ENCODE data around the gene TTPAL.

Gene TTPAL

DNA sequence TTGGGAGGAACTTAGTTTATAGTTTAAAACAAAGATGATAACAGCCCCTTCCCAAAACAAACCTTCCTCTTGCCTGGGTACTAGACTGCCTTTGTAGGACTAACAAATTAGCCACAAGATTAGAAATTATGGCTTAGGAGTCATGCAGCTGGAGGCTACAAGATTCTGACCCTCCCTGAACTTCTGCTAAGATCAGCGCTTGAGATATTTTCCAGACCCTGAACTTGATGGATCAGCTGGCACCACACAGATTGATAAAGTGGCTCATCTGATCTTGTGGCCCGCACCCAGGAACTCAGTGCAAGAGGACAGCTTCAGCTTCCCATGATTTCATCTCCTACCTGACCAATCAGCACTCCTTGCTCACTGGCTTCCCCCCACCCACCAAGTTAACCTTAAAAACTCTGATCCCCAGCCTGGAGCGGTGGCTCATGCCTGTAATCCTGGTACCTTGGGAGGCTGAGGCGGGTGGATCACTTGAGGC, 52.1 kb downstream of the TTPAL start:
- ChIA-PET POLR2A (interaction anchor here (1.8 kb wide), 1 partner anchor 106 kb away, joined by 3 read pairs; no protein-coding TSS in a partner anchor), CTCF (no interaction called here)
- TF ChIP-seq L3MBTL2 (conservative IDR thresholded peaks at IDR 0.05), result no peak
- DNase-seq (ENCODE audit: extremely low spot score), result no peak

DNA sequence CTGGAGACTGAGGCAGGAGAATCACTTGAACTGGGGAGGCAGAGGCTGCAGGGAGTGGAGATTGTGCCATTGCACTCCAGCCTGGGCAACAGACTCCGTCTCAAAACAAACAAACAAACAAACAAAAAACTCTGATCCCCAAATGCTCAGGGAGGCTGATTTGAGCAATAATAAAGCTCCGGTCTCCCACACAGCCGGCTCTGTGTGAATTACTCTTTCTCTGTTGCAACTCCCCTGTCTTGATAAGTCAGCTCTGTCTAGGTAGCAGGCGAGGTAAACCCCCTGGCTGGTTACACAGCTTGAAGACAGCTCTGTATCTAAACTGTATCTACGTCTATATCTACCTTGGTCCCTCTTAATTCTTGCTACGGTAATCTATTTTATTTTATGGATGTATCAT, 52.6 kb downstream of the TTPAL start:
- POLR2A ChIA-PET, result no interaction called here
- CTCF ChIA-PET, result no interaction called here
- no peak for DNase-seq (ENCODE audit: extremely low spot score)
- TF ChIP-seq NFRKB (IDR thresholded peaks at IDR 0.05) (no peak), SP1 (IDR thresholded peaks at IDR 0.05) (no peak), L3MBTL2 (conservative IDR thresholded peaks at IDR 0.05) (no peak), FOXK2 (IDR thresholded peaks at IDR 0.05) (no peak), ARNT (IDR thresholded peaks at IDR 0.05) (no peak), TARDBP (IDR thresholded peaks at IDR 0.05) (no peak), BHLHE40 (IDR thresholded peaks at IDR 0.05; ENCODE audit: borderline replicate concordance) (no peak), SUZ12 (IDR thresholded peaks at IDR 0.05) (no peak), HDGF (IDR thresholded peaks at IDR 0.05; ENCODE audit: borderline replicate concordance) (no peak), ELF4 (IDR thresholded peaks at IDR 0.05) (no peak), FOXM1 (IDR thresholded peaks at IDR 0.05; ENCODE audit: borderline replicate concordance) (no peak), CTBP1 (IDR thresholded peaks at IDR 0.05; ENCODE audit: borderline replicate concordance) (no peak), ZNF384 (IDR thresholded peaks at IDR 0.05) (no peak), FOXA1 (IDR thresholded peaks at IDR 0.05) (no peak), LEF1 (IDR thresholded peaks at IDR 0.05; ENCODE audit: borderline replicate concordance) (no peak)
- TF ChIP-seq, protein P1, sequence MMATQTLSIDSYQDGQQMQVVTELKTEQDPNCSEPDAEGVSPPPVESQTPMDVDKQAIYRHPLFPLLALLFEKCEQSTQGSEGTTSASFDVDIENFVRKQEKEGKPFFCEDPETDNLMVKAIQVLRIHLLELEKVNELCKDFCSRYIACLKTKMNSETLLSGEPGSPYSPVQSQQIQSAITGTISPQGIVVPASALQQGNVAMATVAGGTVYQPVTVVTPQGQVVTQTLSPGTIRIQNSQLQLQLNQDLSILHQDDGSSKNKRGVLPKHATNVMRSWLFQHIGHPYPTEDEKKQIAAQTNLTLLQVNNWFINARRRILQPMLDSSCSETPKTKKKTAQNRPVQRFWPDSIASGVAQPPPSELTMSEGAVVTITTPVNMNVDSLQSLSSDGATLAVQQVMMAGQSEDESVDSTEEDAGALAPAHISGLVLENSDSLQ (IDR thresholded peaks at IDR 0.05), result no peak

DNA sequence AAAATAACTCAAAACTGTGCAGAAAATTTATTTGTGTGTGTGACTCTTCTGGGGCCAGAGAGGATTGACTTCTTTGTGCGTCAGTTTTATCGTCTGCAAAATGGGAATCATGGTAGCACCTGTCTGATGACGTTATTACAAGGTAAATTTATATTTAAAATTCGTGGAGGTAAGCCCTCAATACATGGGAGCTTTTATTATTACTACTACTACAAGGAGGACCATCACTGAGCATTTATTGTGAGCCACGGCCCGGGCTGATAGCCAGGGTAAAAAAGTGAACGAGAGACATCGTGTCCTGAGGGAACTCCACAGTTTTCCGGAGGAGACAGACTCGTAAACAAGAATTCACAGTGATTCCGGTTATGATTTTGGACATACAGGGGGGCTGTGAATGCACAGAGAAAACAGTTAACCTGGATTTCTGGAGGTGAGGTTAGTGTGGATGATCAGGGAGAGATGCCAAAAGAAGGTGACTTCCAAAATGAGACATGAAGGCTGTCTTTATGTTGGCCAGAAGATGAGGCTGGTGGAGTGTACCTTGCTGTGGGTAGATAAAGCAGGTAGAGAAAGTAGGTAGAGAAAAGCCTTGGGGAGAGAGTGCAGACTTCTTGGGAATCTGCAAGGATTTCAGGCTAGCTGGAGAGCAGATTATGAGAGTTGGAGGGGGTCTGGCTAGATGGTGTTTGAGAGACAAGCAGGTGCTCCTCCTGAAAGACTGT, 56.7 kb downstream of the TTPAL start:
- TF ChIP-seq FOXA1 (IDR thresholded peaks at IDR 0.05) (no peak), L3MBTL2 (conservative IDR thresholded peaks at IDR 0.05) (0 out of 2 replicates have a peak, but pooled peaks have one; percentile 17)
- ChIA-PET POLR2A (no interaction called here), CTCF (no interaction called here)
- no peak for DNase-seq (ENCODE audit: extremely low spot score)

DNA sequence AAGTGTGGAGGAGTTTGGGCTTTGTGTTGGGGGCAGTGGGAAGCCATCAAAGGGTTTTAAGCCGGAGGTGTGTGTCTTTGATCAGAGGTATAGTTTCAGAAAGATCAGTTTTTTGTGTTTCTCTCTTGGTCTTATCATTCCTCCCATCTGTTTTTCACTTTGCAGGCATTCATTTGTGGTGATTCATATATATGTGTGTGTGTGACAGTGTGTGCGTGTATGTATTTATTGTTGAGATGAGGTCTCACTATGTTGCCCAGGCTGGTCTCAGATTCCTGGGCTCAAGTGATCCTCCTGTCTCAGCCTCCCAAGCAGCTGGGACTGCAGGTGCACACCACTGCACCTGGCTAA, 57.3 kb downstream of the TTPAL start:
- POLR2A ChIA-PET, result no interaction called here
- CTCF ChIA-PET, result no interaction called here
- TF ChIP-seq ARNT (IDR thresholded peaks at IDR 0.05) (no peak), NFRKB (IDR thresholded peaks at IDR 0.05) (no peak), SP1 (IDR thresholded peaks at IDR 0.05) (no peak), BHLHE40 (IDR thresholded peaks at IDR 0.05; ENCODE audit: borderline replicate concordance) (no peak), ELF4 (IDR thresholded peaks at IDR 0.05) (no peak), SUZ12 (IDR thresholded peaks at IDR 0.05) (no peak), FOXA1 (IDR thresholded peaks at IDR 0.05) (no peak), LEF1 (IDR thresholded peaks at IDR 0.05; ENCODE audit: borderline replicate concordance) (no peak), ZNF384 (IDR thresholded peaks at IDR 0.05) (no peak), TARDBP (IDR thresholded peaks at IDR 0.05) (no peak), FOXK2 (IDR thresholded peaks at IDR 0.05) (no peak), FOXM1 (IDR thresholded peaks at IDR 0.05; ENCODE audit: borderline replicate concordance) (no peak), HDGF (IDR thresholded peaks at IDR 0.05; ENCODE audit: borderline replicate concordance) (no peak), L3MBTL2 (conservative IDR thresholded peaks at IDR 0.05) (no peak), CTBP1 (IDR thresholded peaks at IDR 0.05; ENCODE audit: borderline replicate concordance) (no peak)
- TF ChIP-seq, protein P1 (IDR thresholded peaks at IDR 0.05), result no peak
- no peak for DNase-seq (ENCODE audit: extremely low spot score)

DNA sequence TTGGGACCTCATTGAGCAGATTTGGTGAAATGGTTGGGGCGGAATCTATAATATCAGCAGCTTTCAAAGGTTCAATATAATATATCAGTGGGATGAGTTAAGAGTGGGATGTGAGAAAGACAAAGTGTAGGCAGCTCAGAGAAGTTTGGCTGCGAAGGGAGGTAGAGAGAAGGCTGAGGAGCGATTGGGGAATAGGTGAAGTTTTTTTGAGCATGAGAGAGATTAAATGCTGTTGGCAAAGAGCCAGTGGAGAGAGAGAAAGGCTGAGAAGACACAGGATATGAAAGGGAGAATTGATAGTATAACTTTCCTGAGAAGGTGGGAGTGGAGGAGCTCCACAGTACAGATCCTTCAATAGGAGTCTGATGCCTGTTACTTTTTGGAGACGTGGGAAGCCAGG, 58.3 kb downstream of the TTPAL start:
- TF ChIP-seq SP1 (IDR thresholded peaks at IDR 0.05) (no peak), L3MBTL2 (conservative IDR thresholded peaks at IDR 0.05) (no peak), CTBP1 (IDR thresholded peaks at IDR 0.05; ENCODE audit: borderline replicate concordance) (no peak), TARDBP (IDR thresholded peaks at IDR 0.05) (no peak), FOXA1 (IDR thresholded peaks at IDR 0.05) (no peak), LEF1 (IDR thresholded peaks at IDR 0.05; ENCODE audit: borderline replicate concordance) (no peak), ZNF384 (IDR thresholded peaks at IDR 0.05) (no peak), SUZ12 (IDR thresholded peaks at IDR 0.05) (no peak), BHLHE40 (IDR thresholded peaks at IDR 0.05; ENCODE audit: borderline replicate concordance) (no peak), FOXK2 (IDR thresholded peaks at IDR 0.05) (no peak), FOXM1 (IDR thresholded peaks at IDR 0.05; ENCODE audit: borderline replicate concordance) (no peak), NFRKB (IDR thresholded peaks at IDR 0.05) (no peak), HDGF (IDR thresholded peaks at IDR 0.05; ENCODE audit: borderline replicate concordance) (no peak), ARNT (IDR thresholded peaks at IDR 0.05) (no peak), ELF4 (IDR thresholded peaks at IDR 0.05) (no peak)
- TF ChIP-seq, protein P1 (IDR thresholded peaks at IDR 0.05), result no peak
- POLR2A ChIA-PET, result interaction anchor here (1.4 kb wide), 1 partner anchor 13 kb away, joined by 4 read pairs; the partner anchor contains the start of gene SERINC3
- CTCF ChIA-PET, result no interaction called here
- DNase-seq (ENCODE audit: extremely low spot score), result no peak

DNA sequence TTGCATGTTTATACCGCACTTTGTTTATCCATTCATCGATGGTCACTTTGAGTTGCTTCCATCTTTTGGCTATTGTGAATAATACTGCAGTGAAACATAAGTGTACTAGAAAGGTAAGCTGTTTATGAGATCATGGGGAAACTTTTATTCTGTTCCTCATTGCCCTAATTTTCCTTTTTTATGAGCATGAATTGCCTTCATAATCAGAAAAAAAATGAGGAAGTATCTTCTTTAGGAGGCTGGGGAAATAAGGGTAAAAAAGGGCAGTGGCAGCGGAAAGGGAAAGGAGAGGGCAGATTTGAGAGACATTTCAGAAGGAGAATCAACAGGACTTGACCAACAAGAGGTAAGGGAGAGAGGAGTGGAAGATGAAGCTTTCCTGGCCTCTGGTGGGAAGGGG, 60.5 kb downstream of the TTPAL start:
- DNase-seq (ENCODE audit: extremely low spot score), result no peak
- ChIA-PET CTCF (no interaction called here), POLR2A (no interaction called here)
- TF ChIP-seq, protein P1 (IDR thresholded peaks at IDR 0.05), result no peak
- TF ChIP-seq FOXK2 (IDR thresholded peaks at IDR 0.05) (no peak), ZNF384 (IDR thresholded peaks at IDR 0.05) (no peak), CTBP1 (IDR thresholded peaks at IDR 0.05; ENCODE audit: borderline replicate concordance) (no peak), ELF4 (IDR thresholded peaks at IDR 0.05) (no peak), FOXA1 (IDR thresholded peaks at IDR 0.05) (no peak), BHLHE40 (IDR thresholded peaks at IDR 0.05; ENCODE audit: borderline replicate concordance) (no peak), FOXM1 (IDR thresholded peaks at IDR 0.05; ENCODE audit: borderline replicate concordance) (no peak), SUZ12 (IDR thresholded peaks at IDR 0.05) (no peak), SP1 (IDR thresholded peaks at IDR 0.05) (no peak), LEF1 (IDR thresholded peaks at IDR 0.05; ENCODE audit: borderline replicate concordance) (no peak), ARNT (IDR thresholded peaks at IDR 0.05) (no peak)

All from HEK293T (cell line).